ENCODE measurements around the gene TSC22D2.

TSC22D2 gene

DNA sequence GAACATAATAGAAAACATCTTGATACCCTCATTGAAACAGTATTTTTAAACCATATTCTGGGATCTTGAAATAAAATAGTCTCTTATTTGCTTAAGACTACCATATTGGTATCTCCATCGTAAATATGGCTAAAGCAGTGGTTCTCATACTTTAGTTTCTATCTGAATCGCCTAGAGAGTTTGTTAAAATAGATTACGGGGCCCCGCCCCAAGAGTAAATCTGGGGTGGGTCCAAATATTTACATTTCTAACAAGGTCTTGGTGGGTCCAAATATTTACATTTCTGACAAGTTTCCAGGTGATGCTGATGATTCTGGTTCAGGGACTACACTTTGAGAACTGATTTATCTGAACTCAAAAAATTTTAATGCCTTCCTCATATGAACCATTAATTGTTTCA is 45.3 kb downstream of the TSC22D2 start:
- H3K79me2 ChIP-seq (ENCODE audit: insufficient read depth, low read length), result peaks cover 66% of the 10 kb centered on the region
- no peak overlapping the region for H3K9ac ChIP-seq (ENCODE audit: low read depth, low read length, poor library complexity, severe bottlenecking)
- no peak overlapping the region for H3K4me3 ChIP-seq (ENCODE audit: low read length, poor library complexity, severe bottlenecking)

GRCh38 chr3:150454085-150454484 is 46.0 kb downstream of the TSC22D2 start:
- Histone ChIP-seq H3K9me2 (replicated peaks; ENCODE audit: low read depth, low read length) (no peaks in the 10 kb centered on the region), H3K36me3 (ENCODE audit: insufficient read depth, low read length) (peaks cover 31% of the 10 kb centered on the region), H2AFZ (ENCODE audit: low read length) (no peak overlapping the region), H4K20me1 (ENCODE audit: insufficient read depth, low read length, poor library complexity, severe bottlenecking) (peaks cover 25% of the 10 kb centered on the region), H3K9me3 (ENCODE audit: insufficient read depth, low read depth, low read length) (no peaks in the 10 kb centered on the region), H3K9ac (ENCODE audit: low read depth, low read length, poor library complexity, severe bottlenecking) (no peak overlapping the region), H3K4me3 (ENCODE audit: low read length, poor library complexity, severe bottlenecking) (no peak overlapping the region), H3K4me2 (ENCODE audit: low read depth, low read length, poor library complexity, severe bottlenecking) (no peak overlapping the region), H3K27me3 (ENCODE audit: insufficient read depth, low read length, poor library complexity, severe bottlenecking) (no peaks in the 10 kb centered on the region), H3K79me2 (ENCODE audit: insufficient read depth, low read length) (peaks cover 61% of the 10 kb centered on the region), H3F3A (ENCODE audit: low read depth) (0 out of 2 replicates have a peak, but pooled peaks cover 1% of the 10 kb centered on the region), H3K4me1 (ENCODE audit: insufficient read depth, low read length, poor library complexity, severe bottlenecking) (peaks cover 5% of the 10 kb centered on the region)
- TF ChIP-seq CTCF (conservative IDR thresholded peaks at IDR 0.05; ENCODE audit: low read length) (no peak), EZH2phosphoT487 (IDR thresholded peaks at IDR 0.05; ENCODE audit: borderline replicate concordance) (no peak)

More for the DNA sequence above, 45.3 kb downstream of the TSC22D2 start:
- Histone ChIP-seq H3F3A (ENCODE audit: low read depth) (0 out of 2 replicates have a peak, but pooled peaks cover 3% of the 10 kb centered on the region), H3K9me3 (ENCODE audit: insufficient read depth, low read depth, low read length) (no peaks in the 10 kb centered on the region), H3K36me3 (ENCODE audit: insufficient read depth, low read length) (peaks cover 24% of the 10 kb centered on the region), H3K4me1 (ENCODE audit: insufficient read depth, low read length, poor library complexity, severe bottlenecking) (peaks cover 7% of the 10 kb centered on the region), H2AFZ (ENCODE audit: low read length) (no peak overlapping the region), H4K20me1 (ENCODE audit: insufficient read depth, low read length, poor library complexity, severe bottlenecking) (peaks cover 32% of the 10 kb centered on the region), H3K9me2 (replicated peaks; ENCODE audit: low read depth, low read length) (no peaks in the 10 kb centered on the region), H3K27me3 (ENCODE audit: insufficient read depth, low read length, poor library complexity, severe bottlenecking) (no peaks in the 10 kb centered on the region), H3K4me2 (ENCODE audit: low read depth, low read length, poor library complexity, severe bottlenecking) (no peak overlapping the region)
- no peak for TF ChIP-seq EZH2phosphoT487 (IDR thresholded peaks at IDR 0.05; ENCODE audit: borderline replicate concordance)
- TF ChIP-seq CTCF (conservative IDR thresholded peaks at IDR 0.05; ENCODE audit: low read length), result no peak

- peaks cover 20% of the 10 kb centered on the region for H4K20me1 ChIP-seq (ENCODE audit: insufficient read depth, low read length, poor library complexity, severe bottlenecking)
- no peak overlapping the region for H3K4me3 ChIP-seq (ENCODE audit: low read length, poor library complexity, severe bottlenecking)
- no peaks in the 10 kb centered on the region for H3K4me1 ChIP-seq (ENCODE audit: insufficient read depth, low read length, poor library complexity, severe bottlenecking)
- H3K9ac ChIP-seq (ENCODE audit: low read depth, low read length, poor library complexity, severe bottlenecking), result no peak overlapping the region
- peaks cover 55% of the 10 kb centered on the region for H3K79me2 ChIP-seq (ENCODE audit: insufficient read depth, low read length)
- no peaks in the 10 kb centered on the region for H3F3A ChIP-seq (ENCODE audit: low read depth)
- no peaks in the 10 kb centered on the region for H3K9me2 ChIP-seq (replicated peaks; ENCODE audit: low read depth, low read length)
- H2AFZ ChIP-seq (ENCODE audit: low read length), result no peak overlapping the region
- no peak for TF ChIP-seq EZH2phosphoT487 (IDR thresholded peaks at IDR 0.05; ENCODE audit: borderline replicate concordance)
- no peak for TF ChIP-seq CTCF (conservative IDR thresholded peaks at IDR 0.05; ENCODE audit: low read length)
- H3K36me3 ChIP-seq (ENCODE audit: insufficient read depth, low read length), result peaks cover 36% of the 10 kb centered on the region
- H3K4me2 ChIP-seq (ENCODE audit: low read depth, low read length, poor library complexity, severe bottlenecking), result no peak overlapping the region
- no peaks in the 10 kb centered on the region for H3K27me3 ChIP-seq (ENCODE audit: insufficient read depth, low read length, poor library complexity, severe bottlenecking)
- no peaks in the 10 kb centered on the region for H3K9me3 ChIP-seq (ENCODE audit: insufficient read depth, low read depth, low read length)
Observed at GRCh38 chr3:150454622-150455021, 46.5 kb downstream of the TSC22D2 start.
